SK-N-SH (cell line): ENCODE data around the gene GAS7. TPM values are rescaled to one million over a fixed set of nuclear protein-coding genes. Genes with fewer than 3 reads are reported as not detected.

Experiments
- CTCF ChIA-PET: fragments of 300-600, 350-600 bp; formaldehyde crosslinking; extraction: SDS; loops from one replicate; lab custom pipeline; 2021; lab: Yijun Ruan, JAX
- POLR2A ChIA-PET: fragments of 350-600 bp; sonication (Branson Sonifier 250); formaldehyde crosslinking; extraction: SDS; loops from one replicate; lab custom pipeline; 2020; ENCODE audit warnings: antibody characterized with exemption, inconsistent platforms; lab: Yijun Ruan, JAX
- DNase-seq: peaks from one replicate; pipeline ENCODE4 v3.0.0; 2012
- H2AFZ ChIP-seq: fragments of 200-600 bp; sonication (generic); 2 replicates; pipeline ENCODE4 v1.8.1; 2016; ENCODE audit warnings: antibody characterized with exemption, mild to moderate bottlenecking, low read depth
- H3F3A ChIP-seq: fragments of 200-600 bp; sonication (generic); replicated peaks from 2 replicates; pipeline ENCODE3; 2016; ENCODE audit warnings: antibody characterized with exemption, mild to moderate bottlenecking; ENCODE audit not compliant: insufficient read depth
- H3K27ac ChIP-seq, 2 experiments: fragments of 200-500 bp in 1 of 2; fragments of 200-600 bp in 1 of 2; sonication (Bioruptor generic) in 1 of 2; sonication (generic), shearing (Covaris generic) in 1 of 2; 2 replicates each; pipeline versions ENCODE4 v1.5.1 to v1.6.1; 2014 to 2016; ENCODE audit warnings: low read depth in 2 of 2, inconsistent platforms in 1 of 2, low read length in 1 of 2, mild to moderate bottlenecking in 1 of 2, mixed read lengths in 1 of 2
- H3K27me3 ChIP-seq: fragments of 200-600 bp; sonication (generic), shearing (Covaris generic); 2 replicates; pipeline ENCODE4 v1.6.1; 2016; ENCODE audit warnings: mixed run types; ENCODE audit not compliant: insufficient read depth
- H3K36me3 ChIP-seq, 2 experiments: fragments of 200-500 bp in 1 of 2; fragments of 200-600 bp in 1 of 2; sonication (Bioruptor generic) in 1 of 2; sonication (generic) in 1 of 2; replicated peaks in 1 of 2; 2 replicates each; pipeline versions ENCODE3 to v1.5.1; 2014 to 2016; ENCODE audit warnings: low read length in 1 of 2, mild to moderate bottlenecking in 1 of 2; ENCODE audit not compliant: insufficient read depth in 2 of 2, control insufficient read depth in 1 of 2
- H3K4me1 ChIP-seq, 2 experiments: fragments of 200-500 bp in 1 of 2; fragments of 200-600 bp in 1 of 2; sonication (Bioruptor generic) in 1 of 2; sonication (generic), shearing (Covaris generic) in 1 of 2; 2 replicates each; pipeline versions ENCODE4 v1.5.1 to v1.6.1; 2014 to 2016; ENCODE audit warnings: low read depth in 1 of 2, low read length in 1 of 2, mixed run types in 1 of 2; ENCODE audit not compliant: insufficient read depth in 2 of 2, control insufficient read depth in 1 of 2
- H3K4me2 ChIP-seq: fragments of 200-600 bp; sonication (generic), shearing (Covaris generic); 2 replicates; pipeline ENCODE4 v1.6.1; 2017; ENCODE audit warnings: mixed run types
- H3K4me3 ChIP-seq, 2 experiments: fragments of 200-500 bp in 1 of 2; fragments of 200-600 bp in 1 of 2; sonication (Bioruptor generic) in 1 of 2; sonication (generic), shearing (Covaris generic) in 1 of 2; 2 replicates each; pipeline versions ENCODE4 v1.5.1 to v1.8.1; 2014 to 2016; ENCODE audit warnings: low read depth in 2 of 2, inconsistent platforms in 1 of 2, low read length in 1 of 2, mild to moderate bottlenecking in 1 of 2, mixed read lengths in 1 of 2, moderate library complexity in 1 of 2
- H3K79me2 ChIP-seq: fragments of 200-600 bp; sonication (generic); 2 replicates; pipeline ENCODE4 v1.8.1; 2017; ENCODE audit warnings: mild to moderate bottlenecking; ENCODE audit not compliant: insufficient read depth
- H3K9ac ChIP-seq: fragments of 200-600 bp; sonication (generic); 2 replicates; pipeline ENCODE4 v1.6.1; 2017; ENCODE audit warnings: mixed run types
- H3K9me2 ChIP-seq: fragments of 200-600 bp; sonication (generic); 2 replicates; pipeline ENCODE4 v1.6.1; 2017; ENCODE audit warnings: mixed run types
- H3K9me3 ChIP-seq: fragments of 200-600 bp; sonication (generic); 2 replicates; pipeline ENCODE4 v1.6.1; 2017; ENCODE audit warnings: mixed run types, mild to moderate bottlenecking, moderate library complexity
- H4K20me1 ChIP-seq: fragments of 200-600 bp; sonication (generic); 2 replicates; pipeline ENCODE4 v1.6.1; 2017; ENCODE audit warnings: mild to moderate bottlenecking, mixed run types; ENCODE audit not compliant: insufficient read depth
- CHD2 ChIP-seq: fragments of 150-350 bp; IDR thresholded peaks from 2 replicates; pipeline ENCODE4 v1.6.1; 2018; ENCODE audit warnings: low read length; ENCODE audit not compliant: partially characterized antibody
- CTCF ChIP-seq: fragments of 200-600 bp; sonication (generic); IDR thresholded peaks from 2 replicates; pipeline ENCODE4 v1.6.1; 2017; ENCODE audit warnings: antibody characterized with exemption, mild to moderate bottlenecking, moderate library complexity
- ELF1 ChIP-seq: IDR thresholded peaks from 2 replicates; pipeline ENCODE4 v1.4.0; 2012
- EP300 ChIP-seq, 2 experiments: IDR thresholded peaks; 2 replicates each; pipeline versions ENCODE4 v1.4.0 to v1.6.1; 2012; ENCODE audit warnings: borderline replicate concordance in 1 of 2, low read depth in 1 of 2, low read length in 1 of 2
- FOSL2 ChIP-seq: IDR thresholded peaks from 2 replicates; pipeline ENCODE4 v1.4.0; 2012; ENCODE audit warnings: low read depth, mild to moderate bottlenecking, moderate library complexity, borderline replicate concordance
- FOXJ3 ChIP-seq: sonication (generic); formaldehyde crosslinking; IDR thresholded peaks from 2 replicates; pipeline ENCODE4 v1.5.1; 2020; ENCODE audit warnings: mild to moderate bottlenecking, missing genetic modification reagents
- FOXM1 ChIP-seq: IDR thresholded peaks from 2 replicates; pipeline ENCODE4 v1.4.0; 2012; ENCODE audit warnings: low read depth, mild to moderate bottlenecking
- GABPA ChIP-seq: IDR thresholded peaks from 2 replicates; pipeline ENCODE4 v1.4.0; 2012; ENCODE audit warnings: low read depth, mild to moderate bottlenecking
- GATA2 ChIP-seq: sonication (generic); formaldehyde crosslinking; IDR thresholded peaks from 2 replicates; pipeline ENCODE4 v1.5.0; 2020; ENCODE audit warnings: mild to moderate bottlenecking, missing genetic modification reagents
- IRF3 ChIP-seq: fragments of 150-350 bp; IDR thresholded peaks from 2 replicates; pipeline ENCODE4 v1.6.1; 2016; ENCODE audit warnings: mild to moderate bottlenecking, low read depth, low read length
- MEF2A ChIP-seq: IDR thresholded peaks from 2 replicates; pipeline ENCODE4 v1.4.0; 2012; ENCODE audit warnings: low read depth, borderline replicate concordance
- POLR2AphosphoS5 ChIP-seq: IDR thresholded peaks from 2 replicates; pipeline ENCODE4 v1.6.1; 2012; ENCODE audit warnings: low read depth, low read length
- RAD21 ChIP-seq: IDR thresholded peaks from 2 replicates; pipeline ENCODE4 v1.6.1; 2012; ENCODE audit warnings: mild to moderate bottlenecking, low read length
- RCOR1 ChIP-seq: fragments of 150-350 bp; IDR thresholded peaks from 2 replicates; pipeline ENCODE4 v1.6.1; 2017; ENCODE audit warnings: antibody characterized with exemption, low read length
- REST ChIP-seq: IDR thresholded peaks from 2 replicates; pipeline ENCODE4 v1.6.1; 2012; ENCODE audit warnings: mild to moderate bottlenecking, low read depth, low read length, moderate library complexity
- SIN3A ChIP-seq: IDR thresholded peaks from 2 replicates; pipeline ENCODE4 v1.6.1; 2012; ENCODE audit warnings: low read depth, mild to moderate bottlenecking, low read length, moderate library complexity, borderline replicate concordance
- SMC3 ChIP-seq: IDR thresholded peaks from 2 replicates; pipeline ENCODE4 v1.6.1; 2012; ENCODE audit warnings: low read depth, low read length, improper control_type of control experiment
- TAF1 ChIP-seq: IDR thresholded peaks from 2 replicates; pipeline ENCODE4 v1.6.1; 2012; ENCODE audit warnings: low read depth, mild to moderate bottlenecking, low read length, moderate library complexity, borderline replicate concordance
- TCF12 ChIP-seq: IDR thresholded peaks from 2 replicates; pipeline ENCODE4 v1.4.0; 2012
- USF1 ChIP-seq: IDR thresholded peaks from 2 replicates; pipeline ENCODE4 v1.4.0; 2012; ENCODE audit warnings: low read depth, borderline replicate concordance
- USF2 ChIP-seq: fragments of 150-350 bp; IDR thresholded peaks from 2 replicates; pipeline ENCODE4 v1.6.1; 2017; ENCODE audit warnings: antibody characterized with exemption, low read length, low read depth, borderline replicate concordance
- YY1 ChIP-seq: IDR thresholded peaks from 2 replicates; pipeline ENCODE4 v1.4.0; 2012; ENCODE audit warnings: low read depth, mild to moderate bottlenecking
- WGBS: methylation state at CpG from one replicate; pipeline ENCODE4 v1.1.6; 2017; ENCODE audit warnings: low lambda C conversion rate; 5-methylcytosine and 5-hydroxymethylcytosine counted together
- polyA plus RNA-seq, 3 experiments: library from polyadenylated mRNA; depleted of rRNA; stranded (reverse); fragments of >200 nt; gene quantifications; 2 replicates each; pipeline ENCODE4 v1.2.3, GENCODE V29; 2012

GAS7 gene
- polyA plus RNA-seq, 1 of the 3 experiments (the other 2 are of a cell fraction), result 0.12 TPM

DNA sequence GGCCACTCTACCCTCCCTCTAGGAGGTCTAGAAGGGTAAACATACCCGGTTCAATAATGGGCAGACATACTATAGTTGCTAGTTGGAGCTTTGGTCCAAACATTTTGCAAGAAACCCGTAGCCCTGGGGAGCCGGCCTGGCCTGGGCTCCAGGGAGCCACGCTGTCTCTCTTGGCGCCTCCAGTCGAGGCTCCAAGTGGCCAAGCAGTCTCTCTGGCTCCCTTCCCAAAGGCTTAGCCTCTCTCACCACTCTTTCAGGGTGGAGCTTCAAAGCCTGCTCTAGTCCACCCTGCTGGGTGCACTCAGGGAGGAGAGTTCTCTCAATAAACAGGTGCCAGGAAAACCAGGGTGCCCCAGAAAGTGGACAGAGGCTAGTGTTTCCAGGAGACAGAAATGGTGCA, 325.6 kb downstream of the GAS7 start:
- no peaks in the 10 kb centered on the region for H3K9me2 ChIP-seq
- CTCF ChIA-PET, result interaction anchor here (1.0 kb wide), 1 partner anchor 56 kb away, joined by 3 read pairs; no protein-coding TSS in a partner anchor
- H3K79me2 ChIP-seq, result no peaks in the 10 kb centered on the region
- H2AFZ ChIP-seq, result no peak overlapping the region
- no peaks in the 10 kb centered on the region for H3K9me3 ChIP-seq
- no peaks in the 10 kb centered on the region for H3K4me1 ChIP-seq
- POLR2A ChIA-PET, result no interaction called here
- no peak overlapping the region for H3K9ac ChIP-seq
- H3K27me3 ChIP-seq, result no peaks in the 10 kb centered on the region
- WGBS, result 7% methylated on average over 6 of the region's 6 CpGs
- DNase-seq, result no peak
- no peaks in the 10 kb centered on the region for H3F3A ChIP-seq
- no peak overlapping the region for H3K4me2 ChIP-seq
- no peak overlapping the region for H3K27ac ChIP-seq
- H3K36me3 ChIP-seq, result no peaks in the 10 kb centered on the region
- H4K20me1 ChIP-seq, result no peaks in the 10 kb centered on the region
- TF ChIP-seq SIN3A, result no peak
- no peak for TF ChIP-seq USF1
- TF ChIP-seq FOSL2, result no peak
- no peak for TF ChIP-seq POLR2AphosphoS5
- no peak for TF ChIP-seq MEF2A
- no peak for TF ChIP-seq YY1
- no peak for TF ChIP-seq RCOR1
- TF ChIP-seq TCF12, result no peak
- no peak for TF ChIP-seq SMC3
- TF ChIP-seq RAD21, result no peak
- TF ChIP-seq USF2, result no peak
- TF ChIP-seq FOXM1, result no peak
- TF ChIP-seq TAF1, result no peak
- no peak for TF ChIP-seq GATA2
- no peak for TF ChIP-seq FOXJ3 (CRISPR knock-in tag)
- no peak for TF ChIP-seq CHD2
- no peak for TF ChIP-seq IRF3
- H3K4me3 ChIP-seq, result no peak overlapping the region

GRCh38 chr17:9868552-9868951, 329.9 kb downstream of the GAS7 start:
- no peaks in the 10 kb centered on the region for H3F3A ChIP-seq
- no peaks in the 10 kb centered on the region for H3K79me2 ChIP-seq
- H3K36me3 ChIP-seq, result no peaks in the 10 kb centered on the region
- no peaks in the 10 kb centered on the region for H3K9me3 ChIP-seq
- no peaks in the 10 kb centered on the region for H3K9me2 ChIP-seq
- no peak overlapping the region for H2AFZ ChIP-seq
- CTCF ChIA-PET, result no interaction called here
- DNase-seq, result no peak
- H3K27ac ChIP-seq, result no peak overlapping the region
- no peak for TF ChIP-seq GATA2
- TF ChIP-seq ELF1, result no peak
- TF ChIP-seq MEF2A, result no peak
- TF ChIP-seq CTCF, result no peak
- no peak for TF ChIP-seq POLR2AphosphoS5
- no peak for TF ChIP-seq GABPA
- TF ChIP-seq REST, result no peak
- TF ChIP-seq CHD2, result no peak
- no peak for TF ChIP-seq FOXM1
- no peak for TF ChIP-seq EP300 (IDR thresholded peaks at IDR 0.05; ENCODE audit: borderline replicate concordance in 1 of 2, low read depth in 1 of 2, low read length in 1 of 2)
- no peak overlapping the region for H3K9ac ChIP-seq
- no peaks in the 10 kb centered on the region for H3K27me3 ChIP-seq
- 7% methylated on average over 3 of the region's 3 CpGs for WGBS
- no peak overlapping the region for H3K4me3 ChIP-seq
- H3K4me2 ChIP-seq, result no peak overlapping the region
- POLR2A ChIA-PET, result no interaction called here
- no peaks in the 10 kb centered on the region for H3K4me1 ChIP-seq
- no peaks in the 10 kb centered on the region for H4K20me1 ChIP-seq
